ENCODE results near the gene RAB4A.
A peak's percentile ranks its signal among the peaks of the same experiment; 100 is the strongest.
"Not testable (repeated sequence)": the region's sequence is repeated elsewhere in the genome, so short reads cannot be mapped to it uniquely, and the experiment has no call there.

RAB4A gene

GRCh38 chr1:229300099-229300757, 29.3 kb downstream of the RAB4A start:
- no peak for DNase-seq

- no peak for DNase-seq
Measured at GRCh38 chr1:229302740-229303139, 31.8 kb downstream of the RAB4A start.

DNA sequence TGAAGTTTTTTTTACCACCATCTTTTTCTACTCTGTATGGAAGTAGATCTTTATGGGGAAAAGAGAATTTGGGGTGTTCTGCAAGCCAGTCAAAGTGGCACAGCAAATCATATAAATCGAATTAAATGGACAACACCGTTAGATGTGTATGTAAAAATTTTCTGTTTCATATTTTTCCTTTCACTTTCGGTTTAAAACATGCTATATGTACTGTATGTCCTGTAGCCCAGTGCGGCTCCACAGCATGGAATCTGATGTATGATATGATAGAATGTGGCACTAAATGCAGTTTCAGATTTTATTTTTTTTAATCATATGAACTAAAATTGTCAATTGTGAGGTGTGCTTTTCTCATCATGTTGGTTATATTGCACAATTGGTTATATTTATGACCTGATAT, 32.9 kb downstream of the RAB4A start:
- no peak for DNase-seq

DNA sequence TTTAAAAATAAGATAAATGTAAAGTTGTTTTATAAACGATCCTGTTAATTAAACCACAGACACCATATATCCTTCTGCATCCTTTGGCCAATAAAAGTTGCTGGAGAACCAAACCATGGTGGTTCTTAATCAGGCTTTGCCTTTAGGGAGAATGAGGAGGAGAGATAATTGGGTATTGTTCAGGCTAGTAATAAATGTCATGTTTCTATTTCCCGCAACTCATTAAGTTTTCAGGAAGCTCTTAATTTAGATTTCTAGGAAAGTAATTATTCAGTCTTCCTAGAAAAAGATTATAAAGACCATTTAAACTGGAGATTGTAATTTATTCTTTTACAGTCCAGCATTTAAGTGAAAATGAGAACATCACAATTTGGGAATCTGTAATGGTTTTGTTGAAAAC, 34.5 kb downstream of the RAB4A start:
- no peak for DNase-seq

DNA sequence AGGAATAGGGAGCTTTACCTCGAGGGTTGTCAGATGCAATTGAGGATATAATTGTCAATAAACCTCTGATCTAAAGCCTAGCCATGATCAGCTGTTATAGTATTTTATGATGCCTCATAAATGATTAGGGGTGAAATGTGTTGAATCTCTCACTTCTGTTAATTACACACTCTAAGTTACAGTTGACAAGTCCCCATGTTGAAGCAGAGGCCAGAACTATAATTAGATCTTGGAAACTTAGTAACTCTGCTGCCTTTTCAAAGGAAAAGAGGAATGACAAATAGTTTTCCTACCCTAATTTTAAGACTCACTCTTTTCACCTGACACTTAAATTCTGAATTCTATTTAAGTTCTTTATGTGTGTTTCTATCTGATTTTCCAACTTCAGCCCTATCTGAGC, 38.2 kb downstream of the RAB4A start:
- no peak for DNase-seq

DNA sequence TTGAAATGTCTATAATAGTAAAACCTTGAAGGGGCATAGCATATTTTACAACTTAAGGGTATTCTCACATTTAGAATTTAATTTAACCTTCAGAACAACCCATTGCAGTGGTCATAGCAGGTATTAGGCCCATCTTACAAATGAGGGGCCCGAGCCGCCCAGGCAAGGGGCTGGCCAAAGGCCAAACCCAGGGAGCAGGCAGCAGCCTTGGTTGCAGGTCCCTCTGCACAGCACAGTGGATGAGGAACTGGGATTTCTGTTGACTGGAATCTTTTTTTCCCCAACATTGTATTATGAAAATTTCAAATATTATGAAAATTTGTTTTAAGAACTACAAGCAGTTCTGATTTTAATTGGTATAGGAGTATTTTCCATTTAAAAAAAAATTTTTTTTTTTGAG, 38.8 kb downstream of the RAB4A start:
- DNase-seq, result no peak

GRCh38 chr1:229310833-229311232, 39.9 kb downstream of the RAB4A start:
- no peak for DNase-seq

DNA sequence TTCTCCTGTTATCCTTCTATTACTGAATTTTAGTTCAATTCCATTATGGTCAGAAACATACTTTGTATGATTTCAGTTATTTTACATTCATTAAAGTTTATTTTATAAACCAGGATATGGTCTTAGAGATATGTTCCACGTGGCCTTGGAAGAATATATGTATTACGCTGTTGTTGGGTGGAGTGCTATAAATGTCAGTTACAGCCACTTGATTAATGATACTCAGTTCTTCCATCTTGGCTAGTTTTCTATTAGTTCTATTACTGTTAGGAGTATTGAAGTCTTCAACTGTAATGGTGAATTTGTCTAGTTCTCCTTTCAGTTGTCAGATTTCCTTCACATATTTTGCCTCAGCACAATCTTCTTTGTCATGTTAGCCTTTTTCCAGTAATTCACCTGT, 45.3 kb downstream of the RAB4A start:
- DNase-seq, result no peak

GRCh38 chr1:229318056-229318455, 47.1 kb downstream of the RAB4A start:
- DNase-seq, result no peak

GRCh38 chr1:229319487-229319886, 48.6 kb downstream of the RAB4A start:
- DNase-seq, result no peak

DNA sequence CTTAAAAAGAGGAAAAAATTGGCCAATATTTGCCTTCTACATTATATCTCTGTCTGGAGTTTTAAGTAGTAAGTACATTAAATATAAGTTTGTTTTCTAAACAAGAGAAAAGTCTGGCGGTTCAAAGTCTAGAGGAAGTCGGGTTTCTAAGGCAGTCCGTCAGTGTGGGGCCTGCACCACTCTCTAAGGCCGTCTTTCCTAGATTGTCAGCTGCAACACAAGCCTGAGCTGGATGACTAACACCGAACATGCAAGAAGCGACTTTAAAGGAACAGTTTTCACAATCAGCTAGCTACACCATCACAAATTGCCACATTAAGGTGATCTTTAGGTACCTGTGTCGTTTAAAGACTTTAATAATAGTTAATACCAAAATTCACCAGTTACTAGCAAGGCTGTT, 52.3 kb downstream of the RAB4A start:
- DNase-seq, result no peak

- DNase-seq, result no peak
Measured at GRCh38 chr1:229323885-229324553, 53.1 kb downstream of the RAB4A start.

- no peak for DNase-seq
Measured at GRCh38 chr1:229325401-229325800, 54.5 kb downstream of the RAB4A start.

DNA sequence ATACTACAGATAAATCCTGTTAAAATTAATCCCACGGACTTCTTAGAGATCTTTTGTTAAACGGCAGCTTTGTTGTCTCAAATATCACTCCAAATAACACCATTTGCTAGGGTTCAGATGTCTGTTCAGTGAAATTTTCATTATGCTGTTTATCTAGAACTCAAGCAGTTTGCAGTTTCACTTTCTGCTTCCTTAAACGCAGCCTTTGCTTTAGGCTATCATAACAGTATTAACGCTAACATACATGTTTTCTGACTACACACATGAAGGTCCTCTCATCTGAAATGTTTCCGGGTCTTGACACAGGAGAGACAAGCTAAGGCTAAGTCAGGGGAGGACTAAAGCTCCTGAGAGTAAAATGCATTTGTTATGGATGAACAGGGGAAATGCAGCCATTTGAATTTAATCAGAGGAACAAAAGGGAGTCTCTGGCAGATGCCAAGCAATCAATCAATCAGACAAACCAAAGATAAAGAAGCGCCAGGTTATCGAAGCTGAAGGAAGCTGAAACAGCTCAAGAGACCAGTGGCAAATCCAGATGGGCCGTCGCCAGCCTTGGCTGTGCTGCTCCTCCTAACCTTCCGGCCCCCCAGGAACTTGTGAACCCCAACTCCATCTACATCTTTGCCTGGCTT, 55.1 kb downstream of the RAB4A start:
- DNase-seq, result no peak

DNA sequence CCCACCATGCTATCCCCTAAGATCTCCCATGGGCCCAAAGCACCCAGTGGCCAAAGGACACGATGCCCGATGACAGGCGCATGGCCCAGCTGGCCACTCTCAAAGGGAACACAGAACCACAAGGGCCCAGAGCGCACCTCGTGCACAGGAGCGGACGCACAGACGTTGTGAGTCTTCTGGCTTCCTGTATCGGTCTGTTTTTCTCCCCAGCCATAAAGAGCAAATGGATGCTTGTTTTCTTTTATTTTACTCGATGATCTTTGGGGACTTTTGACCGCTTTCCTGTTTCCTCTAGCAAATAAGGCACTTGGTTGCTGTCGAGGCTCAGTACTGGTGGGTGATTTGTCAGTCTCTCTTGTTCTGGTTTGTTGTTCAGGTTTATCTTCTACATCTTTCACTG, 55.7 kb downstream of the RAB4A start:
- DNase-seq, result no peak

GRCh38 chr1:229327765-229328164, 56.9 kb downstream of the RAB4A start:
- not testable (repeated sequence) for DNase-seq

DNA sequence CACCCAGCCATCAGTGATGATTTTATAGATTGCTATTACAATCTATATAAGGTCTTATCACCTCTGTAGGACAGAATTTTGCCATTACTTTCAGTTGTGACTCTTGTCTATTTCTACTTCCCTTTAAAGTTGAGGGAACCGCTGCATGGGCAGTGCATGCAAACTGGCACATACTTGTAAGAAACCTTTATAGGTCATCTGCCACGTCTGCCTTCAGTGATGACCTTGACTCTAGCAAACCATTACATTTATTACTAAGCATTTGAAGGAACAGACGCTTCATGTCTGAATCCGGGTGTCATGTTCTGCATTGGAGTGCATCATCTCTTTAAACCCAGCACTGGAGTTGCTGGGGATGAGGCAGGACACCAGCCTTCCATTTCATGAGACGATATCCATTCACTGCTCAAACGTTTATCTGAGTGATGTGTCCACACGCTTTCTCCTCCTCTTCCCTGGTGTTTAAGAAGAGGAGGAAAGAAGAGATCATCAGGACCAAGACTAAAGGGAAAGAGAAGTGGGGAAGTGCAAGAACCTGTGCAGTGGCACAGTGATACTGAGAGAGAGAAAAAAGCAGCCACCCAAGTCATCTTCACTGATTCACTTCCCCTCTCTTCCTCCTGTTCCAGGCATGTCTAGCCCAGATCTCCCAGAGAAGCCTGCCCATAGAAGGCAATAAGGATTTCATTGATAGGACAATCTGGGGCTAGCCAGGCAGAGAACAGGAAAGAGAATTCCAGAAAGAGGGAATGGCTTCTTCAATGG, 57.9 kb downstream of the RAB4A start:
- no peak for DNase-seq

- DNase-seq, result no peak
Measured at GRCh38 chr1:229334269-229334668, 63.4 kb downstream of the RAB4A start.

DNA sequence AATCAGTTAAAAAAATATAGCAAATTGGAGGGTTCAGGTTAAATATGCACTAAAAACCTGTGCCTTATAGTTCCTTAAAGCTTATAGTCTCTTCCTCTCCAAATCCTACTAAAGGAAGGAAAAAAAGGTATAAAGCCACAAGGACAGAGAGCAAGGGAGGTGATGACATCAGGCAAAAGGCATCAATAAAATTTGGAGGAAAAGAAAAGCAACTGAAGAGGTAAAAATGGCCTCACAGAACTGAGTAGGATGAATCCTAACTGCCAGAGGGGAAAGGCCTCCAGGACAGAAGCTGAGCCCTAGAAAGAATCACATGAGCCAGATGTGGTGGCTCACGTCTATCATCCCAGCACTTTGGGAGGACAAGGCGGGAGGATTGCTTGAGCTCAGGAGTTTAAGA, 63.8 kb downstream of the RAB4A start:
- no peak for DNase-seq

GRCh38 chr1:229336345-229336744, 65.4 kb downstream of the RAB4A start:
- DNase-seq, result peak; percentile 85

GRCh38 chr1:229339086-229339485, 68.2 kb downstream of the RAB4A start:
- no peak for DNase-seq

DNA sequence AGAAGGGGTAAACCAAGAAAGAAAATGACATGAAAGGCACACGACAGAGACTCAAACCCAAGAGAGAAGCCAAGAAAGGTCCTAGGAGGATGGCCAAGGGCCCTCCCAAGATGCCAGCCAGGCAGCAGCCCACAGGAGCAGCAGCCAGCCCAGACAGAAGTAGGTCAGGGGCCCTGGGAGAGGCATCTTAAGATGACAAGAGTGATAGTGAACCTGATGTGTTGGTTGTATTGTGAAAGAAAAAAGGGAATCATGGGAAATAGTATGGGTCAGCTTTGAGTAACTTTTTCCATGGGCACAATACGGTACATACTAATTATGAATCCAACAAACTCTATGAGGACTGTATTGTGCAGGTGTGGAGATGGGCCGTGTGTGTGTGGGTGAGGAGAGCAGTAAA, 68.6 kb downstream of the RAB4A start:
- no peak for DNase-seq

- peak; percentile 16 for DNase-seq
Measured at GRCh38 chr1:229340496-229340895, 69.6 kb downstream of the RAB4A start.
